GM21360 (cell line): ENCODE measurements around the gene C8B.

Experiments
- ATAC-seq: cut with Tn5 transposase; IDR thresholded peaks from one replicate; pipeline ENCODE4 v1.9.1; 2021; ENCODE audit warnings: mild to moderate bottlenecking, moderate library complexity; ENCODE audit not compliant: unreplicated experiment

Gene C8B

DNA sequence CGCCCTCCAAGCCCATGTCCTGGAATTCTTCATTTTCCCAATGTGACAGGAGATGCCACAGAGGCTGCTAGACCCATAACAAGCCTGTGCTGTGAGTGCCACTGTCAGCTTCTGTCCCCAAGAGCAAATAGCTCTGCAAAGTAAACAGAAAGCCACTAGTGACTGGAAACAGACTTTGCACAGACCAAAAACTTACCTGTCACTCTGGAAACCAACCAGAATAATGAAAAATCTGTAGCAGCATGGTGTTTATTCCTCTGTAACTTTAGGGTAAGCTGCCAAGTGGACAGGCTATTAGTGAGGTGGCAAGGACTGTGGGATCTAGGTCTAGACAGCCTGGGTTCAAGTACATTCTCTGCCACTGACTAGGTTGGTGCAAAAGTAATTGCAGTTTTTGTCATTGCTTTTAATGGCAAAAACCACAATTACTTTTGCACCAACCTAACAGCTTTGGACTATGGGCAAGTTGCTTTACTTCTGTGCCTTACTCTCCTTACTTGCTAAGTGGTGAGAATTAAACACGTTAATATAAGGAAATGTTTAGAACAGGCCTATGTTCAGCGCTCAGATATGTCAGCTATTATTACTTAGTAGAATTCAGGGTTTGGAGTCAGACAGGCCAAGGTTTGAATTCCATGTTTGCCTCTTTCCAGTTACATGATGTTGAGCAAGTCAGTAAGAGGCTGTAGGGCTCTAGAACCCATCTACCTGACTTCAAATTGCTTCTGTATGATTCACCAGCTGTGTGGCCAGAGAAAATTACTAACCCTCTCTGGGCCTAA lies at the start of gene C8B:
TSS of gene C8B (minus strand) at position 100 of the 782 bp plus-strand sequence. CDS start at position 33, 67 bp downstream.
- no peak for ATAC-seq

DNA sequence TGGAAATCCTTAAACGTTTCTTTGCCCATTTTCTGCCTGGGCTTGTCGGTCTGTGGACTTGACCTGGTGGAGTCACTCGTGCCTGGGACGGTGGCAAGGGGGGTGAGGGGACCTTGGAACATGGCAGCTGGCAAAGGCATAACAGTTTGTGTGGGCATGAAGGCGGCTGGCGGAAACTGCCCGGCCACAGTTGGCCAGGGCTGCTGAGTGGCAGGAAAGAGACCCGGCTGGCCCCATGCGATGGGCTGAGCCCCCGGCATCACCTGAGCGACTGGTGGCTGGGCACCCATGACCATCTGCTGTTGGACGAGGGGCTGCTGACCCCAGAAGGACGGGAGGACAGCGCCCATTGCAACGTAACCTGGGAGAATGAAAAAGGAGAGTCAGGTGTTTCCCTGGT lies 49.3 kb upstream of the C8B start:
- no peak for ATAC-seq

DNA sequence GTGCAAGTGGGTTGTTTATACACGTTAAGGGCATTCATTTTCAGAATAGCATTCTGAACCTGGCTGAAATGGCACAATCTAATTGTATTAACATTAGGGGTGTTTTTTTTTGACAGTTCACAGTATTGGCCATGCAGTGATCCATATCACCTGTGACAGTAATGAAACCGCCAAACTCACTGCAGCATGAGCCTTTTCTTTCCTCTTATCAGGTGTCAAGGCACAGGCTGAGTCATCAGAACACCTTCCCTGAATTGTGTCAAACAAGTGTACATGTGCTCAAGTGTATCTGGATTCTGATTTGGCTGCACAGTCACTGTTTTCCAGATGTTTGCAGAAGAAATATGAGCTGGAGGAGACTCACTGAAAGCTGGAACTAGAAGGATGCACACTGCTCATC lies 47.7 kb upstream of the C8B start:
- no peak for ATAC-seq

- no peak for ATAC-seq
Observed at GRCh38 chr1:57012315-57012714, 46.5 kb upstream of the C8B start.

- no peak for ATAC-seq
Observed at GRCh38 chr1:57010511-57010910, 44.7 kb upstream of the C8B start.

GRCh38 chr1:57007948-57008347 lies 42.1 kb upstream of the C8B start:
- ATAC-seq, result no peak

- no peak for ATAC-seq
Observed at GRCh38 chr1:57007472-57007871, 41.7 kb upstream of the C8B start.

- ATAC-seq, result no peak
Observed at GRCh38 chr1:57003398-57004139, 37.8 kb upstream of the C8B start.

- ATAC-seq, result no peak
Observed at GRCh38 chr1:56995414-56996100, 29.7 kb upstream of the C8B start.

- no peak for ATAC-seq
Observed at GRCh38 chr1:56993475-56993874, 27.7 kb upstream of the C8B start.

- ATAC-seq, result no peak
Observed at GRCh38 chr1:56992318-56993125, 26.7 kb upstream of the C8B start.

DNA sequence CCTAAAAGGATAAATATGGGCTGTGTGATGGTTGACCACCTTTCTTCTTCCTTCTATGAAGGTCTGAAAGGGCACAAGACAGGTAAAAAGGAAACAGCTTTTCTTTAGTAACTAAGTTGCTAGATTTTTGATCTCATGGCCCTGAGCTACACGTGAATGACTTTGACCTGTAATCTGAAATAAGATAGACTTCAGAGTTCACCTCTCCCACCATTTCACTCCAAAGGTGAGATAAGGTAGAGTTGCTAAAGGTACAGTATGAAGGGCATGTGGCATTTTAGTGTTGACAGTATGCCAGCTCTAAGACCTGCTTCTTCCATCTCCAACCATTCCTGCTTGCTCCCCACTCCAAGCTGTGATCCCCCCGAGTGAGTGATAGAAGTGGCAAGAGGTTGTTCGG lies 25.8 kb upstream of the C8B start:
- ATAC-seq, result no peak

- no peak for ATAC-seq
Observed at GRCh38 chr1:56986397-56986796, 20.6 kb upstream of the C8B start.

DNA sequence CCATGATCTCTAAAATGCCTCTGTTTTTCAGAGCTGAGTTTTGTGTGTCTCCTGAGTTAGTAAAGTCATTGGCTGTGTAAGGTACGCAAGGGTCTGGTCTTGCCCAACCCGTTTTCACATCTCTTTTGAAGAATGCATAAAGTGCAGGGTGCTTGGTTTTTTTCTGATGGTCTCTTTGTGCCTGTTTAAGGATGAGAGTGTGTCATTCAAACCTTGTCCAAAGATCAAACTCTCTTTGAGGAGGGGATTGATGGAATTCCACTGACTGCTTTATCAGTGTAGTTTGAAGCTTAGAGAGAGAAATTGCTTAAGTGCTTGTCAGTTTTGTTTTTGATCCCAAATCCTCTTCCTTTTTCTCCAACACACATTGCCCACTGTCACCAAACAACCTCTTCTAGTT lies 20.0 kb upstream of the C8B start:
- no peak for ATAC-seq

DNA sequence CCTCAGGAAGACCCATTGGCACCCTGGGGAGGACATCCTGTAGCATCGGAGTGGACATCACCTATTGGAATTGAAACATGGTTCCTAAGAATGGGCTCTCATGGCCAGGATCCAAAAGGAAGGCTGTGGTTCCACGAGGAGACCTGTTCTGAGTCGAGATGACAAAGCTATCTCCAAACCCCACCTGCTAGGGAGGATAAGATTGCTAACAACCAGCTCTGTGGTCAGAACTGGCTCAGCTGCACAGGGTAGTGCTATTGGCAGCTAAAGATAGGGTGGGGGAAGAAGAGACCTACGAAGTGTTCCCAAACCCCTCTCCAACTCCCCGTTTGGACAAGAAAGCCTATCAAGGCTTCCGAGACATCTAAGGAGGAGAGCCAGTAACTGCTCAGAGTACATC lies 17.7 kb upstream of the C8B start:
- no peak for ATAC-seq

- no peak for ATAC-seq
Observed at GRCh38 chr1:56979986-56980755, 14.4 kb upstream of the C8B start.

DNA sequence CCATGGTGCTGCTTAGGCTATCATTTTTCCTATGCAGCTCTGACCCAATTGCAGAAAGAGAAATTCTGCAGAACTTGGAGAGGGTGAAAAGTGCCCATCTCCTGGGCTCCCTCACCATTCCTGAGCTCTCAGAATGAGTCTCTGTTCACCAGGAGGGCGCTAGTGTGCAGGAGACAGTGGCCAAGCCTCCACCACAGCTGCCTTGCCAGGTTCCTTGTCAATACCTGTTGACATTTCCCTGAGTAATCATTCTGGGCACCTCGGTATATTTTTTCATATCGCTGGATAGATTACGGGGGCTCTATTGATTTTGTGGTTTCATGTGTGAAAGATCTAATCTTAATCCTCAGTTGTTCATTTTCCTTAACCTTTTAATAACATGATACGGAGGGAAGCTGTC lies 13.0 kb upstream of the C8B start:
- no peak for ATAC-seq

GRCh38 chr1:56977910-56978309 lies 12.1 kb upstream of the C8B start:
- ATAC-seq, result no peak

- ATAC-seq, result no peak
Observed at GRCh38 chr1:56975446-56975845, 9.6 kb upstream of the C8B start.
